ENCODE data around the gene HADHB. TPM values are rescaled to one million over a fixed set of nuclear protein-coding genes. Genes with fewer than 3 reads are reported as not detected.
A peak's percentile ranks its signal among the peaks of the same experiment; 100 is the strongest.
"Not testable (repeated sequence)": the region's sequence is repeated elsewhere in the genome, so short reads cannot be mapped to it uniquely, and the experiment has no call there.

The HADHB gene
- total RNA-seq, 1 donor from 2014 or later, result 104 TPM

DNA sequence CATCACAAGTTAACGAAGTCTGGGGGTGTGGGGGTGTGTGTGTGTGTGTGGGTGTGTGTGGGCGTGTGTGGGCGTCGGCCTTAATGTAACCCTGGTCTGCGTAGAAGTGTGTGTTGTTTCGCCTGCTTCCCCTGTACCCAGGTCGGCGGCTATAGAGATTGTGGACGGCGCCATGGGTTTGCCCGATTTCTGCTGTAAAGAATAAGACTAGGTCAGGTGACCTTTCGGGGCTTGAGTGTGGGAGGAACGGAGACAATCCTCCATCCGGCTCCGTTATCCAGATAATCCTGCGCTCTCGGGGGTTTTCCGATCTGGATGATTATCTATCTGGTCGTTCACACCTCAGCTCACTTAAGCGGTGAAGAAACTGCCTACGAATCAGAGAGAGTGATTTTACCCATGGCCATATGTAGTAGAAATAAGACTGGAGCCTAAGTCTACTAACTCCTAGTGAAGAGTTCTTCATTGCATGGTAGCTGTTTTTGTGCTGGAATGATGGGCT is 543 bp downstream of the HADHB start:
- ATAC-seq, result peak; percentile 52

- ATAC-seq, result no peak
These were observed 1.1 kb downstream of the HADHB start for GRCh38 chr2:26245810-26246209.

DNA sequence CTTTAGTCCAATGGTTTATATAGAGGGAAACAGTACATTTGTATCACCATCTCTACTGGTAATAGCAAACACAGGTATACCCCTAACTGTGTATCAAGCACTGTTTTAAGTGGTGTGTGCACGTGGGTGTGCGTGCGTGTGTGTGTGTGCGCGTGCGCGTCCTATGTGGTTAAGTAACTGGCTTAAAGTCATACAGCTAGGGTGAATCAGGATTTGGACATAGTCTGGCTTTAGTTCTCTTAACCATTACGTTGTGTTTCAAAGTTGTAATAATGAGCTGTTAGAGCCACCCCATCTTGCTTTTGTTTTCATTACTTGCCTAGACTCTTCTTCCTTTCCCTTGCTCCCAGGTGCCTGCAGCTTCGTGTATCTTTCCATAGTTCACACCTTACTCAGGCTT is 2.1 kb downstream of the HADHB start:
- ATAC-seq, result peak; percentile 71

- no peak for ATAC-seq
These were observed 4.9 kb downstream of the HADHB start for GRCh38 chr2:26249625-26250024.

DNA sequence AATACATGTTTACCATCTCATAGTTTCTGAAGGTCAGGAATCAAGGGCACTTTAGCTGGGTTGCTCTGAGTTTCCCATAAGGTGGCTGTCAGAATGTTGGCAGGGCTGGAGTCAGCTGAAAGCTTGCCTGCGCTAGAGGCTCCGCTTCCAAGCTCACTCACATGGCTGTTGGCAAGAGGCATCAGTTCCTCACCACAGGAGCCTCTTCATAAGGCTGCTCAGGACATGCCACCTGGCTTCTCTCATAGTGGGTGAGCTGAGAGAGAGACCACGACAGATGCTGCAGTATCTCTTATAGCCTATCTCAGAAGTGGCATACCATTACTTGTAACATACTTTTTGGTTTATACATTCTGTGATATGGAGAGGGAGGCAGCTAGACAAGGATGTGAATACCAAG is 7.2 kb downstream of the HADHB start:
- no peak for ATAC-seq

DNA sequence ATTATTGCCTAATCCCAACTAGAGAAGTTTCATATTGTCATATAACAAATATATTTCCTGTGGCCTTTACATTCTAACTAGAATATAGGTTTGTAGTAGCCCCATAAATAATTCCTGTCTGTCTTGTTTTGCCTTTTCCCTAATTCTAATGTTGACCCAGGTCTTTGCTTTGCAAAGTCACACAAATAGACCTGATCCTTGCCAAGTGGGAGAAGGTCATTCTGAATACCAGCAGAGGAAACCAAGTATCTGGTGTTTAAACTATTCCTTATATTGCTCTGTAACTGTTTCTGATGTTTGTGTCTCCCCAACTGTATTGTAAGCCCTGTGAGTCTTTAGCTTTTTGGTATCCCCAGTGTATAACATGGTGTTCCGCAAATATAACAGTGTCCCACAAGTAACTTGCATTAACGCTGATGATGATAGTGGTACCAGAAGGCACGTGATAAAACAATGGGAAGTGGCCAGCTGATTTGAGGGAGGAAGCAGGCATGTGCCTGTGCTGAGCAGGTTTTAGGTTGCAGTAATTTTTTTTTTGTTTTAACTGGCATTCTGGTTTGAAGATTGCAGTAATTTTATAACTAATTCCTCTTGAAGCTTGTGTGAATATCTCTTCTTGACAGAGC is 11.1 kb downstream of the HADHB start:
- no peak for ATAC-seq

GRCh38 chr2:26258836-26259235 is 14.1 kb downstream of the HADHB start:
- not testable (repeated sequence) for ATAC-seq

DNA sequence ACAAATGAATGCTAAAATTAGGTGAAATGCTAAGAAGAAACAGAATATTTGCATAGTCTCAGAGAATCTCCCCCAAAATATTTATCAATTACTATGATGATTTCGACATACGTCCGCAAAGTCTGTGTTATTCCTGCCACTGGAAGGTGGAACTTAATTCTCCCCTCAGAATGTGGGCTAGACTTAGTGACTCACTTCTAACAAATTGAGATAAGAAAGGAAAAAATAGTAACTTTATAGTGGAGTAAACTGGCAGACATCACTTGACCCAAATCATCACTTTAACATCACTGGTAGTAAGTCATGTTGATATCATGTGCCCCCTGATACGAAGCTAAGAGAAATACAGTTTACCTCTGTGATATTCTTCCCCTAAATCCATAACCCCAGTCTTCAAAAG is 23.5 kb downstream of the HADHB start:
- ATAC-seq, result no peak

DNA sequence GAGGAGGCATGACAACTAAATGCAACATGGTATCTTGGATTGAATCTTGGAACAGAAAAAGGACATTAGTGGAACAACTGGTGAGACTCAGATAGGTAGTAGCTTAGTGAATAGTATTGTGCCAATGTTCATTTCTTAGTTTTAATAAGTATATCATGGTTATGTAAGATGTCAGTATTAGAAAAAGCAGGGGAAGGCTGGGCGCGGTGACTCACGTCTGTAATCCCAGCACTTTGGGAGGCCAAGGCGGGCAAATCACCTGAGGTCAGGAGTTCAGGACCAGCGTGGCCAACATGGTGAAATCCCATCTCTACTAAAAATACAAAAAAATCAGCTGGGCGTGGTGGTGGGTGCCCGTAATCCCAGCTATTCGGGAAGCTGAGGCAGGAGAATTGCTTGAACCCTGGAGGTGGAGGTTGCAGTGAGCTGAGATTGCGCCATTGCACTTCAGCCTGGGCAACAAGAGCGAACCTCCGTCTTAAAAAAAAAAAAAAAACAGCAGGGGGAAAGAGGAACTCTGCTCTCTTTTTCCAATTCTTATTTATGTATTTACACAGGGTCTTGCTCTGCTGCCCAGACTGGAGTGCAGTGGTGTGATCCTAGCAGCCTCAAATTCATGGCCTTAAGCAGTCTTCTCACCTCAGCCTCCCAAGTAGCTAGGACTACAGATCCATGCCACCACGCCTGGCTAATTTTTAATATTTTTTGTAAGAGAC is 24.1 kb downstream of the HADHB start:
- peak; percentile 56 for ATAC-seq

DNA sequence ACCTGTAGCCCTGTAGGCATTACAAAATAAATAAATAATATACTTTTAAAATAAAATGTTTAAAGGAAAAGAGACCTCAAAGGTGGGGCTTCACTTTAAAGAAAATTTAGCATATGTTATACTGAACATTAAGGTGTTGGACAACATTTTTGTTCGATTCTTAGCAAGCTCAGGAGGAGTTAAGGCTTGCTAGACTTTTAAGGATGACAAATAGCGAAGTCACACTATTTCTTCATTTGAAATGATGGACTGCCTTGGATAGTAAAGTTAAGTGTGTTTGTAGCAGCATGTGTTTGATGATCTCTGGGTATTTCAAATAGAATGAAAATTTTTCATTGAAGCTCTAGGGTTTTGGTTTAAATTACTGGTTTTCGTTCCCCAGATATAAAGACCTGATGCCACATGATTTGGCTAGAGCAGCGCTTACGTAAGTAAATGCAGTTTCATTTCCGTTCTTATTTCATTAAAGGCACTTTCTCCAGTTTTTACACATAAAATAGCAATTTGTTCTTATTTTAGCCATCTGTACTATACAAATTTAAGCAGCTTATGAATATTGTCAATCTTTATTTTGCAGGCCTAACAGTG is 24.9 kb downstream of the HADHB start:
- ATAC-seq, result peak; percentile 55

DNA sequence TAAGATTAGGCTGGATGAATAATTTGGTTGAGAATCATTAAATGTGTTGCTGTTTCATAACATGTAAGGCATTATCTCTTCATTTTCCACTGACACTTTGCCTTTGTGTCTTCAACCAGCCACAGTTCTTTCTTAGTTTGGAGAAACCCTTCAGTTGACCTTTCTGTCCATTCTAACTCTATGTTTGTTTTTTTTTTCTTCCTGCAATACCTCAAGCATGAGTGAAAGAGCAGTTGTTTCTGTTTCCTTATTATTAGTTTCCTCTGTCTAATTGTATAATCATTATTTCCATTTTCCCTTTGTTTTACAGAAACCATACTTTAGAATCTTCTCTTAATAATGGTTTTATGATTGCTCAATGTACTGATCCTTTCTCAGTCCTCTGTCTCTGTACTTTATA is 25.6 kb downstream of the HADHB start:
- ATAC-seq, result no peak

DNA sequence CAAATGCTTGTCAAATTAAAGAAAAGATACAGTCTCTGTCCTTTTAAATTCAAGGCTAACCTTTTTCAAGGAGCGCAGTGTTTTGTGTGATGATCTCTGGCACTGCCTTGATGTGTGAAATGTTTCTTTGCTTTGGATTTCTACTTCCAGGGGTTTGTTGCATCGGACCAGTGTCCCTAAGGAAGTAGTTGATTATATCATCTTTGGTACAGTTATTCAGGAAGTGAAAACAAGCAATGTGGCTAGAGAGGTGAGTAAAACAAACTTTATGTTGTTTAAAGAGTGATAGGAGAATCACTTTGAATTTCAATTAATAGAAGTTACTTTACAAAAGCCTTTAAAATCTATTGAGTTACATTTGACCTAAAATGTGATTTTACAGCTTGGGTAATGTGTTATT is 28.8 kb downstream of the HADHB start:
- no peak for ATAC-seq

DNA sequence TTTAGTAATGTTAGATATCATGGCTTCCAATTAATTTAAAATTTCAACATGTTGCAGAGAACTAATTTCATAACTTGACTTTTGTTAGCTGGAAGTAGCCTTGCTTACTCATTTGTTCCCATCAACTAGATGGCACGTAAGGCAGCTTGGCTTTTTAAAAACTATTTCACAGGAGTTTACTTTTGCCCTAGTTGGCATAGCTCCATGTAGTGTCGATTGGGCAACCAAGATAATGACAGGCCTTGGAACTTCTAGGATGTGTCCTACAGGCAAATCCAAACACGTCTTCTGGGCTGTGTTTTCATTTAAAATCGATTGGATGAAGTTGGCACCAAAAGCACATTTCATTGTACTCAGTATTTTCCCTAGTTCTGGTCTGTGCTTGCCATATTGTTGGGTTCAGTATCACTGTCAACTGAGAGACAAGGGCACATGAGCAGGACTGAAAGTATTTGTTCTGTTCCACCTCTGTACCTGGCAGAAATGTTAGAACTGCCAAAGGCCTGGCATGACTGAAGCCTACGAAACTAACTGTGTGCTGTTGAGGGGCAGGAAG is 29.4 kb downstream of the HADHB start:
- peak; percentile 89 for ATAC-seq

GRCh38 chr2:26276484-26277227 is 31.9 kb downstream of the HADHB start:
- no peak for ATAC-seq

- ATAC-seq, result no peak
These were observed 35.1 kb downstream of the HADHB start for GRCh38 chr2:26279886-26280285.

DNA sequence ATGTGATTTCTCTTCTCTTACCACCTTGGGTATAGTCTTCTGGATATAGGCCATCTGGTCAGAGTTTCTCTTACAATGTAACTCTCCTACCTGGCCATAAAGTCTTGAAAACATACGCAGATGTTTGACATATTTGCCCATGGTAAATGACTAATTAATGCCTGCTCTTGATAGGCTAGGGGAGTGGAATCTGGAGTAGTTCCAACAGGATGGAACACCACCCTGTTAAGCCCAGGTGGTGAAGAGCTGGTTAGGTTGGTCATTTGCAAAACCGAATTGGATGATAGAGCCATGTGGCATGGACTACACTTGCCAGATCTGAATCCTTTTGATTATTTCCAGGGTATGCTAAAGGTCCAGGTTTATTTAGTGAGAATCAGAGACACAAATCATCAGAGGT is 36.5 kb downstream of the HADHB start:
- peak; percentile 93 for ATAC-seq

GRCh38 chr2:26283606-26284005 is 38.9 kb downstream of the HADHB start:
- no peak for ATAC-seq

DNA sequence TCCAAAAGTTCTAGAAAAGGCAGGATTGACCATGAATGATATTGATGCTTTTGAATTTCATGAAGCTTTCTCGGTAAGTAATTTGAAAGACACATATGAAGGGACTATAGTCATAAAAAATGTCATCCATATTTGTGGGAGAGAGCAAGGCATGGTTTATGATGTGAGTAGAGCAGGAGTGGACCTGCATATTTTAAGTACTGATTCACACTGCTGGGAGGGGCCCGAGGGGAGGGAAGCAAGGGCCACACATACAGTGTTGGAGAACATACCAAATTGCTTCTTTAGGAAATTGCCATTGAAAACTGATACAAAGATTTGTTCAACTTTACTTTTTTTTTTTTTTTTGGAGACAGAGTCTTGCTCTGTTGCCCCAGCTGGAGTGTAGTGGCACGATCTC is 39.4 kb downstream of the HADHB start:
- ATAC-seq, result peak; percentile 77

DNA sequence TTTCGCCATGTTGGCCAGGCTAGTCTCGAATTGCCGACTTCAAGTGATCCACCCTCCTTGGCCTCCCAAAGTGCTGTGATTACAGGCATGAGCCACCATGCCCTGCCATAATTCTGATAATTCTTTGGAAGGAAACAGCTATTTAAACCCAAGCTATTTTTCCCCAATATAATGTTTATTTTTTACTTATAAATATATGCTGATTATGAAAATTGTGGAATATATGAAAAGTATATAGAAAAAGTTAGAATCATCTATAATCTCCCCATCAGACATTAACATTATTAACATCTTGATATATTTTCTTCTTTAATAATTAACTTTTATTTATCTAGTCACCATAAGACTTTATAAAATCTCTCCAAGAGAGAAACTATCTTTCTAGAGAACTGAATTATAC is 41.2 kb downstream of the HADHB start:
- no peak for ATAC-seq

GRCh38 chr2:26290001-26290400 is 45.3 kb downstream of the HADHB start:
- no peak for ATAC-seq

- peak; percentile 95 for ATAC-seq
These were observed 47.9 kb downstream of the HADHB start for GRCh38 chr2:26292646-26293045.

- no peak for ATAC-seq
These were observed 50.8 kb downstream of the HADHB start for GRCh38 chr2:26295511-26295910.

- no peak for ATAC-seq
These were observed 52.3 kb downstream of the HADHB start for GRCh38 chr2:26297061-26297460.

Data from esophagus mucosa (tissue), 1 donor.